GM19035 (cell line): ENCODE data around the gene STK39.

Experiments used
- ATAC-seq: cut with Tn5 transposase; IDR thresholded peaks from one replicate; pipeline ENCODE4 v1.9.1; 2021; ENCODE audit not compliant: unreplicated experiment

Gene STK39

DNA sequence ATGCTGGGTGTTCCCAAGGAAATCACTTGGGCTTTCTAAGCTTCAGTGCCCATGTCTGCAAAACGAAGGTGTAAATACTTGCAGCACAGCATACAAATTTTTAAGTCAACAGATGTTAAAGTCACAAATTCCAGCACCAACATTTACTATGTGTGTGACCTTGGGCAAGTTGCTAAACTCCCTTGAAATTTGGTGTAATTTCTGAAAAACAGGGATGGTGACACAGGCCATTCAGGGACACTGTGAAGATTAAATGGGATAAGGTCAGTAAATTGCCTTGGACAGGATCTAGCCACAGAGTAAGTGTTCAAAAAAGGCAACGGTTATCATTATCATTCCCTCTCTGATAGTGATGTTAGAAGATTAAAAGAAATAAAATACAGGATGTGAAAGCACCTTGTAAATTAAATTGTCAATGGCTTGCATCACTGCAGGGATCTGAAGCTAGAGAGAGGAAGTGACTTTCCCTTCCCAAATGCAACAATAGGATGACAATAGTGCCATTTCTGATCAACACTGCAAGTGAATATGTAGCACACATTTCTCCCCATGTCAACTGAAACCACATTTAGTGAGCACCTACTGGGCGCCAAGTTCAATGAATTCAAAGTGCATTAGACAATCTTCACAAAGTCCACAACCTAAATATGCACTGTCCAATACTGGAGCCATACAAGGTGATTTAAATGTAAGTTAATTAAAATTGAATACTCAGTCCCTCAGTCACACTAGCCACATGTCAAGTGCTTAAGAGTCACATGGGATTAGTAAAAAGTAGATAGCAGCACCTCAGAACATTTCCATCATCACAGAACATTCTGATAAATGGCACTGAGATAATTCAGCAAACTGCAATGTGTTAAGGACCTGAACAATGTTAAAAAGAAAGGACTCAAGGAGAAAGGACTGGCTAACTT lies 81.2 kb downstream of the STK39 start:
- no peak for ATAC-seq

DNA sequence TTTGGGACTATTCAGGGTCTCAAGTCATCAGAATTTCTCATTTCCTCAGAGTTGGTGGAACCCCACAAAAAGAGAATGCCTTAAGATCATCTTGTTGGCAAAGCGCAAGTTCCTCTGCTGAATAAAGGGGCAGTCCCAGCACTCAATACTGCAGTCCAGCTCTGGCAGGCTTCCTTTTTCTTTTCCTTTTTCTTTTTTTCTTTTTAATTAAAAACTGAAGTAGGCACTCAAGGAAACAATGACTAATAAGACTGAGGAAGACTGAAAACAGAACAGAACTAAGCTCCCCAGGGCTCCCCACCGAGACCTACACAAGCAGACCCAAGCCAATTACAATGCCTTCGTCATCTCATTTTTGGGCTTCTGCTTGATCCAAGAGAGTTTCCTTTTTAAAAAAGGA lies 82.0 kb downstream of the STK39 start:
- ATAC-seq, result no peak

DNA sequence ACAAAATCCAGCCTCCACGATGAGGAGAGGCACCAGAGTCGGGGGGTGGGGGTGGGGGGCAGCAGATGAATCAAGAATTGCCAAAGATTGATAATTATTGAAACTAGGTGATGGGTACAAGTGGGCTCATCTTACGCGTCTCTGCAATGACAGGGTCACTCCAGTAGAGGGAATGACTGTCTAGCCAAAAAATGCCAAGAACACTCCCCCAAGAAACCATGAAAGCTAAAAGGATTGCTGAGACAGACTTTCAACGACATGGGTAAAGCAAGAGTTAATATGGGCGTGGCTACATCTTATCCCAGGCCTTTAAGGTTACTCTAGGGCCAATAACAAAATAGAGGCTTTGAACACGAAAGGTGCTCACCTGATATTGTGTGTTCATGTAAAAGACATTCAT lies 86.5 kb downstream of the STK39 start:
- no peak for ATAC-seq

GRCh38 chr2:168159754-168160585 lies 87.4 kb downstream of the STK39 start:
- no peak for ATAC-seq

DNA sequence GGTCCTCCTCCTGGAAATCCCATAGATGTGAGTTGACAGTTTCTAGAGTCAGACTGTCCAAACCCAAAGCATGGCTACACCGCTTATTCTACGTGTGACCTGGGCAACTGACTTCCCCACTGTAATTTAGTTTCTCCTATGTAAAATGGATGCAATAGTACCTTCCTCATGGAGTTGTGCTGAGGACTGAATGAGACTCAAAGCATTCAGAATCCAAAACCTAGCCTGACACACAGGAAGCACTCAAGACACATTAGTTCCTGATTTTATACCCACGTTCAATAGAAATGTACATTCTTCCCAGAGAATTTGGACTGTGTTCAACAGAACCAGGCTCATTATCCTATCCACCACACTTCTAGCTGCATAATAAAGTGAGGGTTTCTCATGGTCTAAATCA lies 88.8 kb downstream of the STK39 start:
- ATAC-seq, result no peak

GRCh38 chr2:168157926-168158325 lies 89.5 kb downstream of the STK39 start:
- ATAC-seq, result no peak

GRCh38 chr2:168157070-168157469 lies 90.3 kb downstream of the STK39 start:
- no peak for ATAC-seq

DNA sequence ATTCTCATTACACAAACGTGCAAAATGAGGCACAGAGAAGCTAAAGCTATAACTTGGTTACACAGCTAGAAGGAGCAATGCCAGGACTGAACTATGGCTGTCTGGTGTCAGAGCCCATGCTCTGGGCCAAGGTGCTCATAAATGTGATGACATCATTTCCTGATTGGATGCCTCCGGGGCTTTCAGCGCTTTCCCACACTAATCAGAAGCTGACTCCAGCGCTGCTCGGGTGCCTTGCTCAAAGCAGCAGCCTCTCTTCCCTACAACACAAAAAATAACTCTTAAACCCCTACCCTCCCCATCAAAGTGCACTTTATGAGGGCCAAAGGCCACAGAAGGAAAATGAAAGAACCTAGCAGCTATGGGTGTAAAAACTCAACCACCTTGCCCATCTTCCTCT lies 90.7 kb downstream of the STK39 start:
- ATAC-seq, result no peak

- no peak for ATAC-seq
These were observed 91.7 kb downstream of the STK39 start for GRCh38 chr2:168155680-168156079.

DNA sequence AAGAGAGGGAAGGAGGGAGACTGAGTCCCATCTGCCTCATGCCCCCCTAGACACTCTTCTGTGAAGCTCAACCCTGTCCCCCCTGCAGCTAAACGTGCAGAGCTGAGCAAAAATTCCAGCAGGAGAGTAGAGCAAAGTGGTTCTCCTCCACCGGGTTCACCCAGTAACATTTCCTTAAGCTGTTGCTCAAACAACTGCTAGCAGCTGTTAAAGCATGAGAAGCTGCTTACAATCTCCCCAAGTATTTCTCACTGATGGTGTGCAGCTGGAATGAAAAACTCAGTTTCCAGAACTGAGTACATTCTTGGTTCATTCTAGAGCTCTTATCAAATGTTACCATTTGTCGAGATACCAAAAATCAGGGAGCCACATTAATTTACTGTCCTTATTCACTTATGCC lies 92.3 kb downstream of the STK39 start:
- no peak for ATAC-seq

GRCh38 chr2:168152902-168153530 lies 94.4 kb downstream of the STK39 start:
- no peak for ATAC-seq

GRCh38 chr2:168149986-168150385 lies 97.4 kb downstream of the STK39 start:
- no peak for ATAC-seq

GRCh38 chr2:168149150-168149974 lies 98.0 kb downstream of the STK39 start:
- ATAC-seq, result no peak

GRCh38 chr2:168147830-168148794 lies 99.3 kb downstream of the STK39 start:
- no peak for ATAC-seq

GRCh38 chr2:168146892-168147810 lies 100.2 kb downstream of the STK39 start:
- no peak for ATAC-seq

GRCh38 chr2:168145426-168146310 lies 101.7 kb downstream of the STK39 start:
- no peak for ATAC-seq

- ATAC-seq, result no peak
These were observed 102.4 kb downstream of the STK39 start for GRCh38 chr2:168145011-168145410.
